AG09319 (cell line): ENCODE results near the gene ZMIZ1.
A peak's percentile ranks its signal among the peaks of the same experiment; 100 is the strongest.

Source experiments
- DNase-seq: peaks from one replicate; pipeline ENCODE4 v3.0.0-alpha.2; 2010; ENCODE audit warnings: low read depth; ENCODE audit errors: extremely low read depth
- TF ChIP-seq, protein P1 (sequence below): IDR thresholded peaks from 2 replicates; pipeline ENCODE4 v1.5.1; 2011; ENCODE audit warnings: low read depth, mild to moderate bottlenecking, inconsistent platforms, low read length, moderate library complexity

ZMIZ1 gene

DNA sequence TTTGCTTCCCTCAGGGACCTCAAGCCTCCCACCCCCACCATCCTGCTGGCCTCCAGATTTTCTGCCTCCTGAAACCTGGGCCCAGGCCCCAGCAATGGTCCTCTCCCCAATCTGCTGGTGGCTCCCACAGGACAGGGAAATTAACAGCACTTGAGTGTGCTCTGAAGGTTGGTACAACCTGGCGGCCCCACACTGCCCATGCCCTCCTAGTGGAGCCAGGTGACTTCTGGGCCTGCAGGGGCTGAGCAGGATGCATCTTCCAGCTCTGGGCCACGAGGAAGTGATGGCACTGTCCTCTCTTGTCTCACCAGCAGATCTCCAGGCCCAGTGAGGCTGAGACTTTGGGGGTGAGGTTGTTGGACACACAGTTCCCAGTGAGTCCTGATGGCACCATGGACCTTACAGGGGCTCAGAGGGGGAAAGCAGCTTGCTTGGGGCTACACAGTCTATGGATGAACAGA is 3.6 kb upstream of the ZMIZ1 start:
- TF ChIP-seq, protein P1, sequence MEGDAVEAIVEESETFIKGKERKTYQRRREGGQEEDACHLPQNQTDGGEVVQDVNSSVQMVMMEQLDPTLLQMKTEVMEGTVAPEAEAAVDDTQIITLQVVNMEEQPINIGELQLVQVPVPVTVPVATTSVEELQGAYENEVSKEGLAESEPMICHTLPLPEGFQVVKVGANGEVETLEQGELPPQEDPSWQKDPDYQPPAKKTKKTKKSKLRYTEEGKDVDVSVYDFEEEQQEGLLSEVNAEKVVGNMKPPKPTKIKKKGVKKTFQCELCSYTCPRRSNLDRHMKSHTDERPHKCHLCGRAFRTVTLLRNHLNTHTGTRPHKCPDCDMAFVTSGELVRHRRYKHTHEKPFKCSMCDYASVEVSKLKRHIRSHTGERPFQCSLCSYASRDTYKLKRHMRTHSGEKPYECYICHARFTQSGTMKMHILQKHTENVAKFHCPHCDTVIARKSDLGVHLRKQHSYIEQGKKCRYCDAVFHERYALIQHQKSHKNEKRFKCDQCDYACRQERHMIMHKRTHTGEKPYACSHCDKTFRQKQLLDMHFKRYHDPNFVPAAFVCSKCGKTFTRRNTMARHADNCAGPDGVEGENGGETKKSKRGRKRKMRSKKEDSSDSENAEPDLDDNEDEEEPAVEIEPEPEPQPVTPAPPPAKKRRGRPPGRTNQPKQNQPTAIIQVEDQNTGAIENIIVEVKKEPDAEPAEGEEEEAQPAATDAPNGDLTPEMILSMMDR, result no peak
- DNase-seq, result no peak

GRCh38 chr10:79065853-79066252 is 2.9 kb upstream of the ZMIZ1 start:
- TF ChIP-seq, protein P1, result no peak
- no peak for DNase-seq

DNA sequence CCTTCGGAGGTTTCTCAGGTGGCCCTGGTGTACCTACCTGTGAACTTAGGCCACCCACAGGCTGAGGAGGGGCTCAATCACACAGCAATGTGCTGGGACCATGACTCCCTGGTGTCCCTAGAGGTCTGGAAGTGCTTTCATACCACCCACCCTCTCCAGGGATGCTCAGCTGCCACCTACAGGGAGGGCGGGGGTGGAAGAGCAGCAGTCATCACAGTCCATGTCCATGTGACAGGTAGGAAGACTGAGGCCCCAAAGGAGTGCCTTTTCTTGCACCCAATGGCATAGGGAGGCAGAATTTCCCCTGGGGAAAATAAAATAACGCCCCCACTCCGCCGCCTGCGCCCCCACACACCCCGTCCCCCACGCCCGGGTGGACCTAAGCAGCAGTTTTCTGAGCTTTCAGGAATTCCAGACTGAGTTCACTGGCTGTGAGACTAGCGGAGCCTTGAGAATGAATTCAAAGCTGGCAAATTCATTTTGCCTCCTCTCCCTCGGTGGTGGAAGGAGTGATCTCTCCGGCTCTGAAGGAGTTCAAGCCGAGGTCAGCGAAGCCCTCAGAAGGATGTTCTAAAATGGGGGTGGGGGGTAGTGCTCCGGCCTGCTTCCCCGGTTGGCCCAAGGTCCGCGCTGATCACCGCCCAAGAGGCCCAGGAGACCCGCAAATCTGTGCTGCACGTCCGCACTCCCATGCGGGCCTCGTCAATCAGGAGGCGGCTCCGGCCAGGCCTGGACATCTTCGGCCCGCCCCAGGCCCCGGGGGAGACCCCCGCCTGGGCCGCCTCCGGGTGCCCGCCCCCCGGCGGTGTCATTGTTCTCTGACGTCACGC is 2.1 kb upstream of the ZMIZ1 start:
- no peak for DNase-seq
- TF ChIP-seq, protein P1, result peak; percentile 10

DNA sequence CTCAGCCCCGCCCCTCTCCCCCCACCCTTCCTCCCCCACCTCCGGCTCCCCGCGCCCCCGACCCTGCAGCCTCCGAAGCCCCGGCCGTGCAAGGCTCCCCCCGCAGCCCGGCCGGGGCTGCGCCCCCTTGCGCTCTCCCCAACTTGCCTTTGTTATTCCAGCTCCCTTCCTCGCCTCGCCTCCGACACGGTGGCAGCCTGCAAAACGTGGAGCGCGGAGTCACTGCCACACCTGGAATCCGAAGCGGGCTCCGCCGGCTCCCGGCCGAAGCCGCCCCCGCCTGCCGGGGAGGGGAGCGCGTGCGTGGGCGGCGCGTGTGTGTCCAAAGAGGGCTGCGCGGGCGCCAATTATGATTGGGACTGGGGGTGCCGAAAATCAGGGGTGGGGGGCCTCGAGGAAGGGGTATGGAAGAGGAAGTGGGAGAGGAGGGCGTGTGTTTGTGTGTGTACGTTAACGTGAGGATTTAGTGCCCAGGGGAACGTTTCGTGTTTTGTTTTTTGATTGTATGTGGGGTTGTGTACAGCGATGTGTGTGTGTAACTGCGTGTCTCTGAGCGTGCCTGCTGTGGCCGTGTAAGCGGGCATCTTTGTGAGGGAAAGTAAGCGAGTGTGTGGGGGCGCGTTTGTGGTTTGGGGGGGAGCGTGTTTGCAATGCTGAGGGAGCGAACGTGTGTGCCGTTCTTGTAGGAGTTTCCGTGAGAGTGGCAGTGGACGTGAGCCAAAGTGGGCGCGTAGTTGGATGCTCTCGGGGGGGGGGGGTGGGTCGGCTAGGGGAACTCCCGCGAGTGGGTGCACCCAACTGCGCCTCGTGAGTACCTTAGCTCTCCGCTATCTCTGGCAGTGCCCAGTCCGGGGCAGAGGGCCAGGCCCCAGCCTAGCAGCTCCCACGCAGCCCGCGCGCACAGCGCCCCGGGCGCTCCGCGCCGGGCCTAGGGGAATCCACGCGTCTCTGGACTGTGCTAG is 1.2 kb upstream of the ZMIZ1 start:
- DNase-seq, result peak; percentile 77
- TF ChIP-seq, protein P1, result peak; percentile 20

GRCh38 chr10:79068203-79068561 is 584 bp upstream of the ZMIZ1 start:
- TF ChIP-seq, protein P1, result peak; percentile 8
- DNase-seq, result no peak

- DNase-seq, result no peak
- TF ChIP-seq, protein P1, result no peak; the same call in 1 of the 2 replicates
Observed at GRCh38 chr10:79069325-79070080, 737 bp downstream of the ZMIZ1 start.
